ENCODE measurements around the gene ADGRV1.

DNA sequence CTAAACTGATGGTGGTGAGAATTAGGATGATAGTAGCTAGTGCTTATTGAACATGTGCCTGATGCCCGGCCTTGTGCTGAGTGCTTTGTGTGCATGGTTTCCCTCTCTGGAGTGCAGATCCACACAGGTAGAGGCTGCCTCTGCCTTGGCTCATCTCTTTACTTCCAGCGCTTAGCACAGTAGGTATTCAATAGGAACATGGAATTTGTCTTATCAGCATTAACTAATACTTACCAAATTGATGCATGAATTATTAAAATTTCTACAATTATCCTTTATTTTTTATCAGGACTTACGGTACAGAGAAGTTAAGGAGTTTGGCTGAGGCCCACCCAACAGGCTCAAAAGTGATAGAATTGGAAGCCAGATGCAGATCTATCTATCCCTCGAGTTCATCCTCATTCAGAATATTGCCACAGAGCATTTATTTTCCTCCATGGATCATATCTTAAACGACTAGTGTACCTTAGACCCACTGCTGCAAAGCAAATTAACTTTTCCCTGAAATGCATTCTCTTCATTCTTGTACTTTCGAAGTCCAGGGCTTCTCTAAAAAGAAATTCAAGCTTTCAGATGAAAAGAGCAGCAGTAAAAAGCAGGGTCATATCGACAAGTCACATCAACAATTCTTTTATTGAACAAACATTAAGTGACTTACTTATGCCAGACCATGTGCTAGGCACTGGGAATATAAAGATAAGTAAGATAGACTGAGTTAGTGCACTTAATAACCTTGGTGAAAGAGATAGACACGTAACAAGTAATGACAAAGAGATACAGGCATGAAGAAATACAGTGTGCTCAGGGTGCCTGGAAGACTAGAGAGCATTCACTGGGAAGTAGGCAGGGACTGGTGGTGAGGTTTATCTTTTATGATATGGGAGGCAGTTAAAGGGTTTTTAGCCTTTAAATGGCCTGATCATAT is 534.5 kb downstream of the ADGRV1 start:
- TF ChIP-seq, protein P1, sequence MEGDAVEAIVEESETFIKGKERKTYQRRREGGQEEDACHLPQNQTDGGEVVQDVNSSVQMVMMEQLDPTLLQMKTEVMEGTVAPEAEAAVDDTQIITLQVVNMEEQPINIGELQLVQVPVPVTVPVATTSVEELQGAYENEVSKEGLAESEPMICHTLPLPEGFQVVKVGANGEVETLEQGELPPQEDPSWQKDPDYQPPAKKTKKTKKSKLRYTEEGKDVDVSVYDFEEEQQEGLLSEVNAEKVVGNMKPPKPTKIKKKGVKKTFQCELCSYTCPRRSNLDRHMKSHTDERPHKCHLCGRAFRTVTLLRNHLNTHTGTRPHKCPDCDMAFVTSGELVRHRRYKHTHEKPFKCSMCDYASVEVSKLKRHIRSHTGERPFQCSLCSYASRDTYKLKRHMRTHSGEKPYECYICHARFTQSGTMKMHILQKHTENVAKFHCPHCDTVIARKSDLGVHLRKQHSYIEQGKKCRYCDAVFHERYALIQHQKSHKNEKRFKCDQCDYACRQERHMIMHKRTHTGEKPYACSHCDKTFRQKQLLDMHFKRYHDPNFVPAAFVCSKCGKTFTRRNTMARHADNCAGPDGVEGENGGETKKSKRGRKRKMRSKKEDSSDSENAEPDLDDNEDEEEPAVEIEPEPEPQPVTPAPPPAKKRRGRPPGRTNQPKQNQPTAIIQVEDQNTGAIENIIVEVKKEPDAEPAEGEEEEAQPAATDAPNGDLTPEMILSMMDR (IDR thresholded peaks at IDR 0.05) = no peak
- TF ChIP-seq POLR2AphosphoS5 (IDR thresholded peaks at IDR 0.05) = no peak
- TF ChIP-seq POLR2A (IDR thresholded peaks at IDR 0.05) = no peak

Data from prostate gland (tissue), 2 donors.